Endothelial cell of umbilical vein (primary cell): ENCODE measurements around the gene TRDMT1. TPM values are rescaled to one million over a fixed set of nuclear protein-coding genes. Genes with fewer than 3 reads are reported as not detected.

ENCODE experiments used
- BruUV-seq: library from RNA; stranded (reverse); fragments of 400-500 nt; replicated peaks from 2 replicates; lab custom pipeline; 2021; lab: Mats Ljungman, UMichigan
- CTCF ChIA-PET: fragments of 300-600, 350-600 bp; sonication (Branson Sonifier 250); formaldehyde crosslinking; loops from one replicate; lab custom pipeline; 2021; ENCODE audit warnings: antibody characterized with exemption, inconsistent platforms; lab: Charles Lee
- POLR2A ChIA-PET: fragments of 300-600, 350-600 bp; sonication (Branson Sonifier 250); formaldehyde crosslinking; loops from one replicate; lab custom pipeline; 2021; ENCODE audit warnings: antibody characterized with exemption, inconsistent platforms; lab: Charles Lee
- DNase-seq: peaks from one replicate; pipeline ENCODE4 v3.0.0-alpha.2; 2011; ENCODE audit warnings: low read depth, low spot score
- FAIRE-seq: peaks from 2 replicates; lab custom pipeline; 2011; peaks lifted over from hg19 to GRCh38; lab: Jason Lieb, UNC
- H2AFZ ChIP-seq: 2 replicates; pipeline ENCODE4 v1.6.0; 2012; ENCODE audit warnings: low read depth, low read length, control low read depth, inconsistent platforms
- H3K27ac ChIP-seq: 2 replicates; pipeline ENCODE4 v1.5.1; 2011; ENCODE audit warnings: low read depth, mild to moderate bottlenecking, control low read depth, low read length, moderate library complexity; ENCODE audit not compliant: insufficient read depth
- H3K27me3 ChIP-seq, 2 experiments: 2 replicates each; pipeline versions ENCODE4 v1.6.0 to v1.6.1; 2011; ENCODE audit warnings: low read length in 2 of 2, mixed read lengths in 1 of 2; ENCODE audit not compliant: control insufficient read depth in 2 of 2, insufficient read depth in 2 of 2
- H3K36me3 ChIP-seq, 2 experiments: 2 replicates in 1 of 2; 3 replicates in 1 of 2; pipeline ENCODE4 v1.5.1; 2011; ENCODE audit warnings: low read length in 2 of 2, mild to moderate bottlenecking in 1 of 2, moderate library complexity in 1 of 2; ENCODE audit not compliant: control insufficient read depth in 2 of 2, insufficient read depth in 2 of 2; ENCODE audit errors: extremely low read depth in 1 of 2
- H3K4me1 ChIP-seq: 3 replicates; pipeline ENCODE4 v1.5.1; 2011; ENCODE audit warnings: mild to moderate bottlenecking, low read length; ENCODE audit not compliant: control insufficient read depth, insufficient read depth; ENCODE audit errors: extremely low read depth
- H3K4me2 ChIP-seq: 2 replicates; pipeline ENCODE4 v1.6.1; 2011; ENCODE audit warnings: low read length, control low read depth, mixed read lengths; ENCODE audit not compliant: insufficient read depth
- H3K4me3 ChIP-seq, 3 experiments: fragments of 200-600 bp in 1 of 3; sonication (generic), shearing (Covaris generic) in 1 of 3; replicated peaks in 1 of 3; 2 replicates each; pipeline ENCODE4 v1.5.1; 2011 to 2016; ENCODE audit warnings: control low read depth in 3 of 3, low read length in 3 of 3, mild to moderate bottlenecking in 2 of 3, inconsistent platforms in 1 of 3, low read depth in 1 of 3, moderate library complexity in 1 of 3; ENCODE audit not compliant: insufficient read depth in 1 of 3
- H3K79me2 ChIP-seq: 2 replicates; pipeline ENCODE4 v1.6.0; 2012; ENCODE audit warnings: low read length, inconsistent platforms; ENCODE audit not compliant: control insufficient read depth, insufficient read depth
- H3K9ac ChIP-seq: replicated peaks from 2 replicates; pipeline ENCODE3; 2011; ENCODE audit warnings: low read length, control low read depth; ENCODE audit not compliant: insufficient read depth; ENCODE audit errors: extremely low read depth
- H3K9me1 ChIP-seq: replicated peaks from 3 replicates; pipeline ENCODE4 v1.6.0; 2011; ENCODE audit warnings: mild to moderate bottlenecking, low read length; ENCODE audit not compliant: control insufficient read depth, insufficient read depth; ENCODE audit errors: extremely low read depth
- H3K9me3 ChIP-seq: replicated peaks from 2 replicates; pipeline ENCODE4 v1.5.1; 2012; ENCODE audit warnings: low read length, inconsistent platforms; ENCODE audit not compliant: control insufficient read depth, insufficient read depth
- H4K20me1 ChIP-seq: replicated peaks from 2 replicates; pipeline ENCODE3; 2011; ENCODE audit warnings: mild to moderate bottlenecking, low read length; ENCODE audit not compliant: control insufficient read depth, insufficient read depth; ENCODE audit errors: extremely low read depth
- CTCF ChIP-seq, 2 donors: IDR thresholded peaks; 1 replicate in 1 of 2; 2 replicates in 1 of 2; pipeline ENCODE4 v1.5.1; 2011; ENCODE audit warnings: low read length in 2 of 2, mild to moderate bottlenecking in 2 of 2, moderate library complexity in 2 of 2, control low read depth in 1 of 2, inconsistent platforms in 1 of 2, low read depth in 1 of 2; ENCODE audit not compliant: insufficient read depth in 1 of 2; ENCODE audit errors: extremely low read depth in 1 of 2
- EZH2 ChIP-seq: IDR thresholded peaks from 2 replicates; pipeline ENCODE4 v1.6.1; 2012; ENCODE audit warnings: borderline replicate concordance, low read depth, mild to moderate bottlenecking, moderate library complexity, low read length, inconsistent platforms; ENCODE audit not compliant: severe bottlenecking
- FOS ChIP-seq: IDR thresholded peaks from 2 replicates; pipeline ENCODE4 v1.6.1; 2011; ENCODE audit warnings: mild to moderate bottlenecking, low read length, moderate library complexity, borderline replicate concordance; ENCODE audit not compliant: insufficient read depth
- GATA2 ChIP-seq: IDR thresholded peaks from 2 replicates; pipeline ENCODE4 v1.7.0; 2011; ENCODE audit warnings: low read depth, mild to moderate bottlenecking, moderate library complexity, mixed read lengths, low read length; ENCODE audit not compliant: insufficient read length, insufficient read depth
- JUN ChIP-seq: IDR thresholded peaks from 2 replicates; pipeline ENCODE4 v1.6.1; 2011; ENCODE audit warnings: borderline replicate concordance, low read depth; ENCODE audit not compliant: insufficient read length, insufficient read depth
- MAX ChIP-seq: IDR thresholded peaks from 2 replicates; pipeline ENCODE4 v1.6.1; 2011; ENCODE audit not compliant: insufficient read depth, insufficient read length
- MYC ChIP-seq: IDR thresholded peaks from one replicate; pipeline ENCODE4 v1.6.1; 2011; ENCODE audit warnings: mild to moderate bottlenecking, low read depth, low read length
- POLR2A ChIP-seq: IDR thresholded peaks from 2 replicates; pipeline ENCODE4 v1.6.1; 2012; ENCODE audit warnings: low read depth, mild to moderate bottlenecking, control low read depth, low read length
- POLR2AphosphoS5 ChIP-seq: IDR thresholded peaks from 2 replicates; pipeline ENCODE4 v1.6.1; 2012; ENCODE audit warnings: low read depth, mild to moderate bottlenecking, control low read depth, low read length, moderate library complexity; ENCODE audit not compliant: insufficient read depth
- dilution Hi-C: fragments of 300-500 bp; cut with MboI; formaldehyde crosslinking; loops from one replicate; pipeline ENCODE4 v1.15.0; 2019; ENCODE audit warnings: low sequenced_read_pairs; ENCODE audit not compliant: extremely low pct_ligation_motif_present
- intact Hi-C: fragments of 100-400 bp; cut with micrococcal nuclease; formaldehyde crosslinking; loops from one replicate; pipeline ENCODE4 v1.10.0; 2022
- polyA plus RNA-seq, 4 experiments: library from polyadenylated mRNA; depleted of rRNA in 3 of 4; stranded (reverse) in 3 of 4; unstranded in 1 of 4; fragments of >200 nt; gene quantifications; 2 replicates each; pipeline versions ENCODE4 v1.2.1 to v1.2.3, GENCODE V29; 2011 to 2012; ENCODE audit warnings: missing spikeins in 1 of 4
- total RNA-seq: library from RNA; stranded (reverse); gene quantifications from 2 replicates; pipeline ENCODE4 v1.2.3, GENCODE V29; 2021

The TRDMT1 gene
- total and polyA plus RNA-seq, 2 donors (not counting 3 experiments of a cell fraction or from before 2014, with no cell fraction given): 10.0 to 12.3 TPM

- TF ChIP-seq MYC (no peak), CTCF (IDR thresholded peaks at IDR 0.05; ENCODE audit: extremely low read depth in 1 of 2, insufficient read depth in 1 of 2, low read depth in 1 of 2, low read length in 2 of 2) (no peak), GATA2 (no peak), POLR2A (no peak), EZH2 (no peak), POLR2AphosphoS5 (no peak), MAX (no peak), JUN (no peak), FOS (no peak)
- Histone ChIP-seq H3K9ac (no peak overlapping the region), H4K20me1 (no peaks in the 10 kb centered on the region), H3K9me1 (no peaks in the 10 kb centered on the region), H3K4me1 (no peaks in the 10 kb centered on the region), H3K27me3 (no peaks in the 10 kb centered on the region), H2AFZ (no peak overlapping the region), H3K4me2 (no peak overlapping the region), H3K4me3 (no peak overlapping the region), H3K79me2 (no peaks in the 10 kb centered on the region), H3K36me3 (no peaks in the 10 kb centered on the region), H3K27ac (no peak overlapping the region), H3K9me3 (no peaks in the 10 kb centered on the region)
- intact Hi-C loops: no loop called here
- no TSS peak for BruUV-seq
- ChIA-PET CTCF (interaction anchor here (1.0 to 1.9 kb wide), 3 partner anchors 12 to 152 kb away, joined by 3 to 4 read pairs (median 3); no protein-coding TSS in a partner anchor), POLR2A (no interaction called here)
- dilution Hi-C loops: no loop called here
- no peak for DNase-seq
- FAIRE-seq: no peak
Measured at GRCh38 chr10:17147884-17148489, 53.5 kb downstream of the TRDMT1 start.
